ENCODE measurements around the gene PTPN21. TPM values are rescaled to one million over a fixed set of nuclear protein-coding genes. Genes with fewer than 3 reads are reported as not detected.

PTPN21 gene
- total RNA-seq, 6 experiments from 2014 or later, result 6.0 to 12.2 (median 10.3) TPM

GRCh38 chr14:88490168-88490567 is 64.6 kb downstream of the PTPN21 start:
- H3K4me3 ChIP-seq, result no peak overlapping the region
- no peaks in the 10 kb centered on the region for H3K27me3 ChIP-seq
- ATAC-seq (no peak), DNase-seq (no peak)
- WGBS (ENCODE audit: insufficient coverage, low coverage, low lambda C conversion rate, missing lambda C conversion rate), result no CpG with 5 or more reads among the region's 6 CpGs
- no peaks in the 10 kb centered on the region for H3K4me1 ChIP-seq
- TF ChIP-seq POLR2A (IDR thresholded peaks at IDR 0.05) (no peak), CTCF (IDR thresholded peaks at IDR 0.05) (no peak)
- no peak overlapping the region for H3K27ac ChIP-seq
- H3K9me3 ChIP-seq, result no peaks in the 10 kb centered on the region
- no peaks in the 10 kb centered on the region for H3K36me3 ChIP-seq
- intact Hi-C loops (cut with DNase I), result loop anchor here in 1 of 2 donors (10.0 kb wide), 1 partner anchor 65 kb away; the partner anchor contains the start of gene PTPN21

- no peaks in the 10 kb centered on the region for H3K9me3 ChIP-seq
- 70% methylated on average over 6 of the region's 6 CpGs for WGBS (ENCODE audit: insufficient coverage, low coverage, low lambda C conversion rate, missing lambda C conversion rate)
- intact Hi-C loops (cut with DNase I), result no loop called here
- ATAC-seq, result no peak
- H3K27ac ChIP-seq, result no peak overlapping the region
- no peak for DNase-seq
- no peak overlapping the region for H3K4me3 ChIP-seq
- TF ChIP-seq POLR2A (IDR thresholded peaks at IDR 0.05), result no peak
- TF ChIP-seq CTCF (IDR thresholded peaks at IDR 0.05), result no peak
- H3K27me3 ChIP-seq, result no peaks in the 10 kb centered on the region
- H3K36me3 ChIP-seq, result no peaks in the 10 kb centered on the region
- H3K4me1 ChIP-seq, result no peaks in the 10 kb centered on the region
Observed at GRCh38 chr14:88488897-88489296, 65.9 kb downstream of the PTPN21 start.

- no peak for ATAC-seq
- intact Hi-C loops (cut with DNase I), result no loop called here
- 95% methylated on average over 7 of the region's 7 CpGs for WGBS (ENCODE audit: insufficient coverage, low coverage, low lambda C conversion rate, missing lambda C conversion rate)
Observed at GRCh38 chr14:88488081-88488480, 66.7 kb downstream of the PTPN21 start.

GRCh38 chr14:88482524-88482923 is 72.3 kb downstream of the PTPN21 start:
- 92% methylated on average over 3 of the region's 3 CpGs for WGBS (ENCODE audit: insufficient coverage, low coverage, low lambda C conversion rate, missing lambda C conversion rate)

More at GRCh38 chr14:88488081-88488480, 66.7 kb downstream of the PTPN21 start:
- no peaks in the 10 kb centered on the region for H3K9me3 ChIP-seq
- no peak for DNase-seq
- TF ChIP-seq CTCF (IDR thresholded peaks at IDR 0.05), result no peak
- no peak for TF ChIP-seq POLR2A (IDR thresholded peaks at IDR 0.05)
- H3K27ac ChIP-seq, result no peak overlapping the region
- H3K36me3 ChIP-seq, result no peaks in the 10 kb centered on the region
- no peak overlapping the region for H3K4me3 ChIP-seq
- no peaks in the 10 kb centered on the region for H3K27me3 ChIP-seq
- no peaks in the 10 kb centered on the region for H3K4me1 ChIP-seq

More at GRCh38 chr14:88482524-88482923, 72.3 kb downstream of the PTPN21 start:
- ATAC-seq, result no peak
- H3K4me3 ChIP-seq, result no peak overlapping the region
- intact Hi-C loops (cut with DNase I), result no loop called here
- DNase-seq, result no peak
- H3K27me3 ChIP-seq, result no peaks in the 10 kb centered on the region
- TF ChIP-seq POLR2A (IDR thresholded peaks at IDR 0.05) (no peak), CTCF (IDR thresholded peaks at IDR 0.05) (no peak)
- peaks cover 0 to 22% (median 7%) of the 10 kb centered on the region in 4 donors for H3K36me3 ChIP-seq
- H3K9me3 ChIP-seq, result no peaks in the 10 kb centered on the region
- H3K27ac ChIP-seq, result no peak overlapping the region
- H3K4me1 ChIP-seq, result no peaks in the 10 kb centered on the region

Measured in right lobe of liver (tissue), 6 donors.